Measurements from ENCODE around the gene CCDC88B.

DNA sequence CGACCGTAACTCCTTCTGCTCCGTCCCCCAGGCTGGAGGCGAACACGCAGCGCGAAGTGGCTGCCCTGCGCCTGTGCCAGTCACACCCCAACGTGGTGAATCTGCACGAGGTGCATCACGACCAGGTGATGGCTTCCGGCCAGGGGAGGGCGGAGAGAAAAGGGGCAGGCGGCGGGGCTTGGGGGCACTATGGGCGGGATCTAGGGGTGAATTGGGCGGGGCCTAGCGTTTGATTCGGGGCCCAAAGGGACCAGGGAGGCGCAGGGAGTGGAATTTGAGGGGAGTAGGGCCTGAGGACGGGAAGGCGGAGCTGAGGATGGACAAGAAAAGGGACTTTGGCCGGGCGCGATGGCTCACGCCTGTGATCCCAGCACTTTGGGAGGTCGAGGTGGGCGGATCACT is 28.7 kb downstream of the CCDC88B start:
- TF ChIP-seq ZNF274 (IDR thresholded peaks at IDR 0.05; ENCODE audit: low read depth, low read length) (no peak), YY1 (IDR thresholded peaks at IDR 0.05; ENCODE audit: insufficient read depth, insufficient read length) (no peak), SUZ12 (IDR thresholded peaks at IDR 0.05; ENCODE audit: extremely low read depth, insufficient read depth, insufficient read length) (no peak)
